T1000 (cell line): ENCODE measurements around the gene FAM20C.
"Not testable (repeated sequence)": the region's sequence is repeated elsewhere in the genome, so short reads cannot be mapped to it uniquely, and the experiment has no call there.

ENCODE experiments used
- DNase-seq: peaks from one replicate; lab custom pipeline; 2025; ENCODE audit warnings: mixed read lengths; lab: John Stamatoyannopoulos, UW

The FAM20C gene

GRCh38 chr7:291373-292092 lies 99.2 kb downstream of the FAM20C start:
- DNase-seq: no peak

- DNase-seq: no peak
These were observed 99.9 kb downstream of the FAM20C start for GRCh38 chr7:292226-292625.

GRCh38 chr7:292826-293225 lies 100.5 kb downstream of the FAM20C start:
- DNase-seq: no peak

GRCh38 chr7:293681-294439 lies 101.5 kb downstream of the FAM20C start:
- DNase-seq: no peak

- DNase-seq: no peak
These were observed 102.2 kb downstream of the FAM20C start for GRCh38 chr7:294440-295154.

GRCh38 chr7:295155-296154 lies 103.1 kb downstream of the FAM20C start:
- DNase-seq: no peak

- DNase-seq: no peak
These were observed 104.1 kb downstream of the FAM20C start for GRCh38 chr7:296373-296945.

- DNase-seq: not testable (repeated sequence)
These were observed 104.8 kb downstream of the FAM20C start for GRCh38 chr7:297141-297540.

GRCh38 chr7:297611-298374 lies 105.4 kb downstream of the FAM20C start:
- DNase-seq: no peak

- DNase-seq: no peak
These were observed 106.0 kb downstream of the FAM20C start for GRCh38 chr7:298375-298702.

- DNase-seq: no peak
These were observed 106.4 kb downstream of the FAM20C start for GRCh38 chr7:298743-299142.

GRCh38 chr7:299169-299568 lies 106.8 kb downstream of the FAM20C start:
- no peak for DNase-seq

- DNase-seq: no peak
These were observed 107.3 kb downstream of the FAM20C start for GRCh38 chr7:299628-300027.

- no peak for DNase-seq
These were observed 107.7 kb downstream of the FAM20C start for GRCh38 chr7:300048-300447.

GRCh38 chr7:300546-301290 lies 108.3 kb downstream of the FAM20C start:
- no peak for DNase-seq

- DNase-seq: no peak
These were observed 109.1 kb downstream of the FAM20C start for GRCh38 chr7:301291-302053.

- DNase-seq: no peak
These were observed 110.0 kb downstream of the FAM20C start for GRCh38 chr7:302054-302992.

- no peak for DNase-seq
These were observed 111.1 kb downstream of the FAM20C start for GRCh38 chr7:303425-303824.
